GM12864 (cell line): ENCODE measurements around the gene BATF.

Experiments
- DNase-seq: peaks from one replicate; pipeline ENCODE4 v3.0.0-alpha.2; 2011; ENCODE audit warnings: low read depth
- H3K4me3 ChIP-seq: 2 replicates; pipeline ENCODE4 v1.5.1; 2011; ENCODE audit warnings: mild to moderate bottlenecking, low read depth, low read length, control low read depth
- CTCF ChIP-seq: IDR thresholded peaks from 2 replicates; pipeline ENCODE4 v1.5.1; 2011; ENCODE audit warnings: low read depth, mild to moderate bottlenecking, moderate library complexity, low read length, control low read depth, inconsistent platforms; ENCODE audit errors: missing control alignments

Gene BATF

DNA sequence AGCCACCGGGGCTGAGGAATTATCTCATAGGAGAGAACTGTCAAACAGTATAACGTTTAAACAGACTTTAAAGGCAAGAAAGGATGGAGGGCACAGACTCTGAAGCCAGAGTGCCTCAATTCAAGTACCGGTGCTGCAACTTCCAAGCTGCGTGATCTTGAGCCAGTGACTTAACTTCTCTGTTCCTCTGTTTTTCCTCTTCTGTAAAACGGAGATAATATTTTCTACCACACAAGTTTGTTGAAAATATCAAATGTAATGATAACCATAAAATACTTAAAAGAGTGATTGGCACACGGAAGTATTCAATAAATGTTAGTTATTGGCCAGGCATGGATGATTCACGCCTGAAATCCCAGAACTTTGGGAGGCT lies 18.2 kb downstream of the BATF start:
- no peak for TF ChIP-seq CTCF
- DNase-seq = no peak
- no peak overlapping the region; the same call in 1 of the 2 replicates for H3K4me3 ChIP-seq

DNA sequence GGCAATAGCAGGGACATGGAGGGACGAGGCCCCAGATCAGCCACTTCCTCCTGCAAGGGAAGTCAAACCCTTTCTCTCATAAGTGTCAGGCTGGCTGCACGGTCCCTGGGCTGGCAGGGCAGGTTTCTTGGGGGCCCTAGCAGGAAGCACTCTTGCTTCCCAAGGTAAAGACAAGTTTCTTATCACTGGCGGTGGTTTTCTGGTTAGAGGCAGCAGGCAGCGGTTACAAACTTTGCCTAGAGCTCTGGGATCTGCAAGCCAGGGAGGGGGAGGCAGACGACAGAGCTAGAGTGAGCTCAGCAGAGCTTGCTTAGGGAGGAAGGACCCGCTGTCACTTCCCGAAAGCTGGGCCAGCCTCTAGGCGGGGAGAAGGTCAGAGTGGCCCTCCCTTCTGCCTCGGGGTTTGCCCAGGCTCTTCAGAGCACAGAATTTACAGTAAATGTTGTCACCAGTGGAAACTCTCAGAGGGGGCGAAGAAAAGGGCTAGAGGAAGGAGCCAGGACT lies 20.4 kb downstream of the BATF start:
- TF ChIP-seq CTCF = no peak
- peak; percentile 66 for DNase-seq
- H3K4me3 ChIP-seq = peak overlapping the region; percentile 9

- H3K4me3 ChIP-seq = peak overlapping the region; percentile 9
- DNase-seq = no peak
- no peak for TF ChIP-seq CTCF
Observed at GRCh38 chr14:75543253-75543652, 21.0 kb downstream of the BATF start.

DNA sequence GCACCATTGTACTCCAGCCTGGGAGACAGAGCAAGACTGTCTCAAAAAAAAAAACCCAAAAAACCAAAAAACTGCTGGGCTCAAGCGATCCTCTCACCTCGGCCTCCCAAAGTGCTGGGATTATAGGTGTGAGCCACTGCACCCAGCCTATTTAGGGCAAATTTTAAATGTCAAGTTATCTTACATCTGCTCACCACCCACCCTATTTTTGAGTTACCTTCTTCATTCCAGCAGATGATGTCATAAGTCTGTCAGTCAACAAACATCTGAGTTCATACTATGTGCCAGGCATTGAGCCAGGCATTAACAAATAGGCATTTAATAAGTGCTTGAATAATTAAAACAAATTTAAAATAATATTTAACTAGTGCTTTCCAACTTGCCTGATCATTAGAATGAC lies 21.5 kb downstream of the BATF start:
- no peak overlapping the region for H3K4me3 ChIP-seq
- no peak for DNase-seq
- no peak for TF ChIP-seq CTCF

- no peak for TF ChIP-seq CTCF
- H3K4me3 ChIP-seq = no peak overlapping the region
- no peak for DNase-seq
Observed at GRCh38 chr14:75545907-75546306, 23.6 kb downstream of the BATF start.

- no peak overlapping the region for H3K4me3 ChIP-seq
- no peak for DNase-seq
- no peak for TF ChIP-seq CTCF
Observed at GRCh38 chr14:75547552-75548250, 25.4 kb downstream of the BATF start.

GRCh38 chr14:75548544-75548943 lies 26.3 kb downstream of the BATF start:
- H3K4me3 ChIP-seq = no peak overlapping the region
- no peak for DNase-seq
- no peak for TF ChIP-seq CTCF
